Upper lobe of right lung (tissue), 1 donor: ENCODE data around the gene PRDM16. TPM values are rescaled to one million over a fixed set of nuclear protein-coding genes. Genes with fewer than 3 reads are reported as not detected.

Source experiments
- ATAC-seq: fragments of 200-7000 bp; cut with Tn5 transposase; one replicate; pipeline ENCODE4 v1.9.1; 2020; ENCODE audit warnings: mild to moderate bottlenecking, moderate library complexity
- DNase-seq: peaks from one replicate; pipeline ENCODE4 v3.0.0-alpha.2; 2020
- H3K27ac ChIP-seq: fragments of 200-600 bp; one replicate; pipeline ENCODE4 v1.8.0; 2022
- H3K27me3 ChIP-seq: fragments of 200-600 bp; one replicate; pipeline ENCODE4 v1.8.0; 2022; ENCODE audit warnings: mild to moderate bottlenecking
- H3K36me3 ChIP-seq: fragments of 200-600 bp; one replicate; pipeline ENCODE4 v1.8.0; 2022
- H3K4me1 ChIP-seq: fragments of 200-600 bp; one replicate; pipeline ENCODE4 v1.8.0; 2022
- H3K4me3 ChIP-seq: fragments of 200-600 bp; one replicate; pipeline ENCODE4 v1.8.0; 2022; ENCODE audit warnings: mild to moderate bottlenecking
- H3K9me3 ChIP-seq: fragments of 200-600 bp; one replicate; pipeline ENCODE4 v1.8.0; 2022
- CTCF ChIP-seq: fragments of 200-600 bp; IDR thresholded peaks from one replicate; pipeline ENCODE4 v1.8.0; 2022; ENCODE audit warnings: antibody characterized with exemption
- intact Hi-C: fragments of 100-400 bp; cut with DNase I; formaldehyde crosslinking; loops from one replicate; pipeline ENCODE4 v1.11.0; 2022
- total RNA-seq: library from RNA; stranded (reverse); fragmentation: NEBNext Ultra II Directional; extraction: Animal tissue kit (Norgen Biotek cat#: 25700); gene quantifications from one replicate; pipeline ENCODE4 v1.2.1, GENCODE V29; 2021
- donor health status: DM: no; HTN: yes; CAD: no; lungs with severe emphysema.

PRDM16 gene
- total RNA-seq, 1 donor from 2014 or later: 21.0 TPM

- Histone ChIP-seq H3K4me1 (peaks cover 3% of the 10 kb centered on the region), H3K27me3 (no peaks in the 10 kb centered on the region), H3K36me3 (no peaks in the 10 kb centered on the region), H3K9me3 (no peaks in the 10 kb centered on the region), H3K27ac (no peak overlapping the region), H3K4me3 (no peak overlapping the region)
- no peak for DNase-seq
- TF ChIP-seq CTCF: no peak
- intact Hi-C loops: no loop called here
- ATAC-seq: no peak
Measured at GRCh38 chr1:3115275-3116149, 46.5 kb downstream of the PRDM16 start.

- H3K27ac ChIP-seq: no peak overlapping the region
- H3K9me3 ChIP-seq: no peaks in the 10 kb centered on the region
- ATAC-seq: no peak
- peaks cover 3% of the 10 kb centered on the region for H3K4me1 ChIP-seq
- no peak for TF ChIP-seq CTCF
- H3K36me3 ChIP-seq: no peaks in the 10 kb centered on the region
- no peak for DNase-seq
- no peak overlapping the region for H3K4me3 ChIP-seq
- H3K27me3 ChIP-seq: no peaks in the 10 kb centered on the region
- intact Hi-C loops: no loop called here
Measured at GRCh38 chr1:3116150-3116510, 47.1 kb downstream of the PRDM16 start.

GRCh38 chr1:3116560-3116959 is 47.6 kb downstream of the PRDM16 start:
- peaks cover 3% of the 10 kb centered on the region for H3K4me1 ChIP-seq
- TF ChIP-seq CTCF: no peak

GRCh38 chr1:3117879-3118278 is 48.9 kb downstream of the PRDM16 start:
- H3K36me3 ChIP-seq: no peaks in the 10 kb centered on the region
- H3K4me3 ChIP-seq: no peak overlapping the region
- no peak overlapping the region for H3K27ac ChIP-seq
- H3K4me1 ChIP-seq: peaks cover 3% of the 10 kb centered on the region
- H3K27me3 ChIP-seq: no peaks in the 10 kb centered on the region
- no peaks in the 10 kb centered on the region for H3K9me3 ChIP-seq
- ATAC-seq (no peak), DNase-seq (no peak)
- intact Hi-C loops: no loop called here
- TF ChIP-seq CTCF: no peak

More at GRCh38 chr1:3116560-3116959, 47.6 kb downstream of the PRDM16 start:
- no peak overlapping the region for H3K27ac ChIP-seq
- H3K4me3 ChIP-seq: no peak overlapping the region
- no peaks in the 10 kb centered on the region for H3K9me3 ChIP-seq
- H3K36me3 ChIP-seq: no peaks in the 10 kb centered on the region
- no peaks in the 10 kb centered on the region for H3K27me3 ChIP-seq
- DNase-seq (no peak), ATAC-seq (no peak)
- intact Hi-C loops: no loop called here

GRCh38 chr1:3119061-3119460 is 50.1 kb downstream of the PRDM16 start:
- no peaks in the 10 kb centered on the region for H3K9me3 ChIP-seq
- H3K4me1 ChIP-seq: peaks cover 3% of the 10 kb centered on the region
- intact Hi-C loops: no loop called here
- TF ChIP-seq CTCF: no peak
- no peak overlapping the region for H3K4me3 ChIP-seq
- ATAC-seq (no peak), DNase-seq (no peak)
- H3K36me3 ChIP-seq: no peaks in the 10 kb centered on the region
- no peak overlapping the region for H3K27ac ChIP-seq
- no peaks in the 10 kb centered on the region for H3K27me3 ChIP-seq
